ENCODE data around the gene CD52. TPM values are rescaled to one million over a fixed set of nuclear protein-coding genes. Genes with fewer than 3 reads are reported as not detected.

Gene CD52
- total and polyA plus RNA-seq, 11 donors = 1.6 to 89.9 (median 6.5) TPM; not detected in 1

- no peaks in the 10 kb centered on the region for H3K9me3 ChIP-seq
- intact Hi-C loops (cut with DNase I) = loop anchor here in 8 of 10 donors (1.0 to 5.0 kb wide), 5 partner anchors 45 to 164 kb away; partner anchors contain the start of genes C1orf232 (in 2 of the 8), ZNF593 (in 2 of the 8) and PDIK1L (in 1 of the 8)
- no peaks in the 10 kb centered on the region for H3K27me3 ChIP-seq
- ATAC-seq = peak; percentile 66 to 82 (median 76)
- 17 to 30% (median 21%) methylated on average over 3 of the region's 3 CpGs for WGBS, 4 donors
- H3K4me3 ChIP-seq = peak overlapping the region in 1 of 12 donors; percentile 0
- H3K36me3 ChIP-seq = peaks cover 0 to 62% (median 40%) of the 10 kb centered on the region in 9 donors
- H3K4me1 ChIP-seq = peaks cover 8 to 64% (median 54%) of the 10 kb centered on the region in 12 donors
- DNase-seq = peak; percentile 83 to 87 (median 85)
- H3K27ac ChIP-seq = peak overlapping the region in 11 of 12 donors; percentile 75 to 98 (median 86)
- TF ChIP-seq POLR2A (IDR thresholded peaks at IDR 0.05) (no peak), CTCF (IDR thresholded peaks at IDR 0.05) (peak; percentile 63 to 85 (median 77))
Observed at GRCh38 chr1:26275580-26276431, 42.0 kb upstream of the CD52 start.

- intact Hi-C loops (cut with DNase I) = loop anchor here in 4 of 10 donors (1.0 to 5.0 kb wide), 5 partner anchors 44 to 164 kb away; partner anchors contain the start of genes C1orf232 (in 2 of the 4), ZNF593 (in 2 of the 4) and PDIK1L (in 1 of the 4)
- peak overlapping the region in 11 of 12 donors; percentile 75 to 98 (median 86) for H3K27ac ChIP-seq
- no peaks in the 10 kb centered on the region for H3K9me3 ChIP-seq
- ATAC-seq = no peak
- 45 to 79% (median 62%) methylated on average over 2 of the region's 2 CpGs for WGBS, 4 donors
- H3K27me3 ChIP-seq = no peaks in the 10 kb centered on the region
- peak overlapping the region in 1 of 12 donors; percentile 10 for H3K4me3 ChIP-seq
- TF ChIP-seq CTCF (IDR thresholded peaks at IDR 0.05) = no peak
- no peak for TF ChIP-seq POLR2A (IDR thresholded peaks at IDR 0.05)
- H3K4me1 ChIP-seq = peaks cover 8 to 70% (median 60%) of the 10 kb centered on the region in 12 donors
- peak in 1 of 5 donors; percentile 30 for DNase-seq
- H3K36me3 ChIP-seq = peaks cover 0 to 61% (median 39%) of the 10 kb centered on the region in 9 donors
Observed at GRCh38 chr1:26276432-26276838, 41.3 kb upstream of the CD52 start.

- peak in 1 of 5 donors; percentile 14 for DNase-seq
- no peak overlapping the region for H3K4me3 ChIP-seq
- WGBS, 4 donors = 49 to 70% (median 64%) methylated on average over 3 of the region's 3 CpGs
- H3K27ac ChIP-seq = peak overlapping the region in 9 of 12 donors; percentile 82 to 98 (median 93)
- ATAC-seq = no peak
- H3K36me3 ChIP-seq = peaks cover 0 to 53% (median 36%) of the 10 kb centered on the region in 9 donors
- H3K9me3 ChIP-seq = no peaks in the 10 kb centered on the region
- TF ChIP-seq CTCF (IDR thresholded peaks at IDR 0.05) = no peak
- no peak for TF ChIP-seq POLR2A (IDR thresholded peaks at IDR 0.05)
- peaks cover 8 to 77% (median 65%) of the 10 kb centered on the region in 12 donors for H3K4me1 ChIP-seq
- intact Hi-C loops (cut with DNase I) = loop anchor here in 3 of 10 donors (2.0 to 5.0 kb wide), 4 partner anchors 44 to 165 kb away; partner anchors contain the start of genes C1orf232 (in 2 of the 3), ZNF593 (in 2 of the 3) and PDIK1L (in 1 of the 3)
- H3K27me3 ChIP-seq = no peaks in the 10 kb centered on the region
Observed at GRCh38 chr1:26277261-26277661, 40.5 kb upstream of the CD52 start.
